Thyroid gland (tissue), 4 donors: Measurements from ENCODE around the gene SRRM5. TPM values are rescaled to one million over a fixed set of nuclear protein-coding genes. Genes with fewer than 3 reads are reported as not detected.
A peak's percentile ranks its signal among the peaks of the same experiment; 100 is the strongest.

ENCODE experiments used
- DNase-seq, 2 donors: peaks; one replicate each; pipeline ENCODE4 v3.0.0-alpha.2; 2019
- H3K27ac ChIP-seq, 3 donors: fragments of 200-600 bp; sonication (generic); 1 replicate in 2 of 3; 2 replicates in 1 of 3; pipeline ENCODE4 v1.5.1; 2016 to 2019; ENCODE audit warnings: mild to moderate bottlenecking in 1 of 3, moderate library complexity in 1 of 3
- H3K27me3 ChIP-seq: fragments of 200-600 bp; sonication (generic); one replicate; pipeline ENCODE4 v1.5.1; 2019
- H3K36me3 ChIP-seq, 2 donors: fragments of 200-600 bp; sonication (generic); one replicate each; pipeline ENCODE4 v1.5.1; 2016 to 2019
- H3K4me1 ChIP-seq, 2 donors: fragments of 200-600 bp; sonication (generic); one replicate each; pipeline ENCODE4 v1.5.1; 2017 to 2019
- H3K4me3 ChIP-seq, 3 donors: fragments of 200-600 bp; sonication (generic); replicated peaks in 1 of 3; 1 replicate in 2 of 3; 2 replicates in 1 of 3; pipeline ENCODE4 v1.5.1; 2016; ENCODE audit warnings: mild to moderate bottlenecking in 1 of 3
- H3K9me3 ChIP-seq: fragments of 200-600 bp; sonication (generic); one replicate; pipeline ENCODE4 v1.5.1; 2017
- CTCF ChIP-seq, 6 experiments: fragments of 200-600 bp in 3 of 6; fragments of 450-650 bp in 3 of 6; sonication (generic) in 3 of 6; IDR thresholded peaks; one replicate each; pipeline ENCODE4 v1.5.1; 2016 to 2019; ENCODE audit warnings: antibody characterized with exemption in 6 of 6, mild to moderate bottlenecking in 2 of 6, inconsistent platforms in 1 of 6, moderate library complexity in 1 of 6
- POLR2A ChIP-seq, 2 donors: fragments of 450-650 bp; IDR thresholded peaks; one replicate each; pipeline ENCODE4 v1.6.1; 2017; ENCODE audit warnings: antibody characterized with exemption in 2 of 2, mild to moderate bottlenecking in 2 of 2, moderate library complexity in 1 of 2
- WGBS, 2 donors: methylation state at CpG; one replicate each; pipeline ENCODE4 v1.1.5; 2017; 5-methylcytosine and 5-hydroxymethylcytosine counted together
- intact Hi-C: fragments of 100-400 bp; cut with DNase I; formaldehyde crosslinking; loops from one replicate; pipeline ENCODE4 v1.15.1; 2023
- total RNA-seq, 4 donors: library from RNA; depleted of rRNA; stranded (reverse); fragments of >200 nt; gene quantifications; one replicate each; pipeline ENCODE4 v1.2.3, GENCODE V29; 2016

The SRRM5 gene
- total RNA-seq, result 1 to 10 TPM in 1 of 4 donors, under 1 TPM in 2, not detected in 1; 0.27 to 1.5 (median 0.59) TPM

GRCh38 chr19:43611788-43612187 lies at the start of gene SRRM5:
Gene SRRM5, plus strand, starts transcription at chr19:43612088. Its CDS starts 34 bp downstream, at chr19:43612122.
- Histone ChIP-seq H3K27ac (no peak within 1 kb of the TSS), H3K36me3 (peaks cover 5 to 14% of the 10 kb centered on the region in 2 donors), H3K4me3 (no peak within 1 kb of the TSS), H3K4me1 (peaks cover 0 to 4% of the 10 kb centered on the region in 2 donors), H3K27me3 (no peaks in the 10 kb centered on the region), H3K9me3 (no peaks in the 10 kb centered on the region)
- intact Hi-C loops, result no loop called here
- TF ChIP-seq POLR2A (IDR thresholded peaks at IDR 0.05) (no peak), CTCF (IDR thresholded peaks at IDR 0.05) (no peak)
- 93 to 98% methylated on average over 3 of the region's 3 CpGs for WGBS, 2 donors
- DNase-seq, result no peak

GRCh38 chr19:43562226-43562697 lies 49.6 kb upstream of the SRRM5 start:
- no peaks in the 10 kb centered on the region for H3K27me3 ChIP-seq
- no peak for TF ChIP-seq CTCF (IDR thresholded peaks at IDR 0.05)
- no peak for TF ChIP-seq POLR2A (IDR thresholded peaks at IDR 0.05)
- no peak for DNase-seq
- WGBS, 2 donors, result 86 to 92% methylated on average over 6 of the region's 6 CpGs
- H3K36me3 ChIP-seq, result peaks cover 0 to 18% of the 10 kb centered on the region in 2 donors
- H3K4me3 ChIP-seq, result no peak overlapping the region
- no peaks in the 10 kb centered on the region for H3K9me3 ChIP-seq
- H3K4me1 ChIP-seq, result no peaks in the 10 kb centered on the region
- peak overlapping the region in 2 of 3 donors; percentile 12 to 28 for H3K27ac ChIP-seq
- intact Hi-C loops, result no loop called here

- TF ChIP-seq POLR2A (IDR thresholded peaks at IDR 0.05), result no peak
- TF ChIP-seq CTCF (IDR thresholded peaks at IDR 0.05), result no peak
- Histone ChIP-seq H3K9me3 (no peaks in the 10 kb centered on the region), H3K27me3 (no peaks in the 10 kb centered on the region), H3K4me1 (no peaks in the 10 kb centered on the region), H3K27ac (peak overlapping the region in 2 of 3 donors; percentile 12 to 28), H3K4me3 (no peak overlapping the region), H3K36me3 (peaks cover 0 to 17% of the 10 kb centered on the region in 2 donors)
- 74 to 81% methylated on average over 13 to 14 of the region's 14 CpGs for WGBS, 2 donors
- DNase-seq, result peak; percentile 39 to 46
- intact Hi-C loops, result no loop called here
These were observed 49.1 kb upstream of the SRRM5 start for GRCh38 chr19:43562698-43563241.

GRCh38 chr19:43563816-43564457 lies 48.0 kb upstream of the SRRM5 start:
- no peaks in the 10 kb centered on the region for H3K4me1 ChIP-seq
- no peaks in the 10 kb centered on the region for H3K9me3 ChIP-seq
- no peak for TF ChIP-seq POLR2A (IDR thresholded peaks at IDR 0.05)
- TF ChIP-seq CTCF (IDR thresholded peaks at IDR 0.05), result no peak
- no peak overlapping the region for H3K27ac ChIP-seq
- DNase-seq, result no peak
- H3K4me3 ChIP-seq, result no peak overlapping the region
- H3K36me3 ChIP-seq, result peaks cover 0 to 13% of the 10 kb centered on the region in 2 donors
- WGBS, 2 donors, result 91% methylated on average over 10 of the region's 10 CpGs
- intact Hi-C loops, result no loop called here
- H3K27me3 ChIP-seq, result no peaks in the 10 kb centered on the region

GRCh38 chr19:43564800-43565199 lies 47.1 kb upstream of the SRRM5 start:
- no peak for DNase-seq
- no peaks in the 10 kb centered on the region for H3K4me1 ChIP-seq
- H3K27ac ChIP-seq, result no peak overlapping the region
- no peaks in the 10 kb centered on the region for H3K9me3 ChIP-seq
- 76 to 77% methylated on average over 9 of the region's 9 CpGs for WGBS, 2 donors
- H3K27me3 ChIP-seq, result no peaks in the 10 kb centered on the region
- H3K4me3 ChIP-seq, result no peak overlapping the region
- TF ChIP-seq CTCF (IDR thresholded peaks at IDR 0.05) (no peak), POLR2A (IDR thresholded peaks at IDR 0.05) (no peak)
- intact Hi-C loops, result no loop called here
- peaks cover 0 to 9% of the 10 kb centered on the region in 2 donors for H3K36me3 ChIP-seq
